ENCODE data around the gene NEDD4.
"Not testable (repeated sequence)": the region's sequence is repeated elsewhere in the genome, so short reads cannot be mapped to it uniquely, and the experiment has no call there.

- not testable (repeated sequence) for TF ChIP-seq POLR2AphosphoS5, CTCF (IDR thresholded peaks at IDR 0.05)
Measured at GRCh38 chr15:56003777-56004176, 10.4 kb upstream of the NEDD4 start.

All from esophagus muscularis mucosa (tissue), 3 donors.